GM18499 (cell line): ENCODE measurements around the gene ANK2.

Experiments
- ATAC-seq: cut with Tn5 transposase; IDR thresholded peaks from one replicate; pipeline ENCODE4 v1.9.1; 2021; ENCODE audit warnings: moderate number of reproducible peaks; ENCODE audit not compliant: insufficient read depth, unreplicated experiment

ANK2 gene

DNA sequence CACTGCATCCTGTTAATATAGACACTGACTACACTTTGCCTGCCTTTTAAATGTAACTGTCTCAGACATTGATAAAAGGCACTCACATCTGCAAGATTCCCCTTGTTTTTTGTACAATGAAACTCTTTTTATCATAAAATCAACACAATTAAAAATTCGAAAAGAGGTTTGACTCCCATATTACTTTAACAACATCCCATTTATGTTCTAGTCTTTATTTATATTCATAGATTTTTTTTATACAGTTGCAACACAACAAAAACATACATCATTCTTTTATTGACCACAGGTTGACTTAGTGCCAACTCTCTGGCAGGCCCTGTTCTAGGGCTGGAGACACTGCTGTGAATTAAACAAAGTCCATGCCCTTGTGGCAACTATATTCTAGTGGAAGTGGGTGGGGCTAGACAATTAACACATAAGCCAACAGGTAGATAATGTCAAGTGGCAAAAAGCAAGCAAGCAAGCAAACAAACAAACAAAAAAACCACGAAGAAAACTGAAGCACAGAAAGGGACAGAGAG lies 36.8 kb downstream of the ANK2 start:
- ATAC-seq = no peak

DNA sequence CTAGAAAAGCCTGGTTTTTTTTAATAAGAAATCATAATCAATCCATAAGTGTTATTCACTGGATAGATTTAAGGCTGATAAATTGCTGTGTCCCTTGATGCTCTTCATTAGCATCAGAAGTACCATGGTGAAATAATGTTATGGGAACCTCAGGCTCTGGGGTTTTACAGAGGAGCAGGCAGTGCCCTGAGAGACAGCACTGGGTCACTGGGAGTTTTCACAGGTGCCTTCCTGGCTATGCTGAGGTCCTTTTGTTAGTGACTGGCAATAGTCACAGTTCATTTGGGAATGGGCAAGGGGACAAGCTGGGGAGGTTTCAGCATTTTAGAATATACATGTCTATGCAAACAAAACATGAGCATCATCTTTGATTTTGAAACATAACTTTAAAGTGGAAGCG lies 38.6 kb downstream of the ANK2 start:
- no peak for ATAC-seq

DNA sequence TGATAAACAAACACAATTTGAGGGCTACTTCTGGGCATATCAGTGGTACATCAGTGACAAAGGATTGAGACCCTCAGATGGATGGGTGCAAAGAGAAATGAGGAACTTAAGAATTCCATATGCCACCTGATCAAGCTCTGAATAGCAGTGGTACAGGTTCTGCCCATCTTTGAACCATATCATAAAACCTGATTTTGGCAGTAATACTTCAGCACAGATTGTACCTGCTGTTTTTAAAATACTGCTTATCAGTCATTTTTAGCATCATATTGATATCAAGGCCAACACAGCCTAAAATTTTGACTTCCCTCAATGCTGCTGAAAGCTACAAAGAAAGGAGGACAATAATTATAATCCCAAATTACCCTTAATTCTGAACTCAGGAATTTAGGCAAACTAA lies 41.5 kb downstream of the ANK2 start:
- no peak for ATAC-seq

DNA sequence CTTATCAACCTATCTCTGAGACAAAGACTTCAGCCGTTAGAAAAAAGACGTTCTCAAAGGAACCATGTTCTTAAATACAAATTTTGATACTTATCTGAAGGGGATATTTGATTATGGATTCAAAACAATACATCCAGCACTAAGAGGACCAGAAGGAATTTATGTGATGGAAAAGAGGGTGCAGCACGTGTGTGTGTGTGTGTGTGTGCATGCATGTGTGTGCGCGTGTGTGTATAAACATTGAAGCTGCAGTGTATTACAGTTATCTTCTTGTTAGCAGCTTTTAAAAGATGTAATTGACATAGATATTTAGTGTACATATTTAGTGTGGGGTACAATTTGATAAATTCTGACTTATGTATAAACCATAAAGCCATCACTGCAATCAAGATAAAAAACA lies 44.9 kb downstream of the ANK2 start:
- no peak for ATAC-seq

DNA sequence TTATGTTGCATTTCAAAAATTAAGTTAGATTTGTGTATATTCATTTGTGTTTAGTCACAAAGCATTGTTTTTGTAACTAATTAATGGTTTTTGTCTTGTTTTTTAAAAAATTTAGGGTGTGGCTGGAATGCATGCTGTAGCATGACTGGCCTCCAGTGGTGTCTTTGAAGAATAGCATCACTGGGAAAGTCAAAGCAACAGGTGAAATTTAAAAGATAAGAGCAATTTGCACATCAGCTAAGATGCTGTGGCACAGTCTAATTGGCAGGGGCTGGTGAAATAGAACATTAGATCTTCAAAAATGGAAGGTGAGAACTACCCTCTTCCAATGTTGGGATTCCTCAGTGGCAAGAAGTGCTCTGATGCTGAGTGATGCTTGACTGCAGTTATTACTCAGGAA lies 45.3 kb downstream of the ANK2 start:
- ATAC-seq = no peak

DNA sequence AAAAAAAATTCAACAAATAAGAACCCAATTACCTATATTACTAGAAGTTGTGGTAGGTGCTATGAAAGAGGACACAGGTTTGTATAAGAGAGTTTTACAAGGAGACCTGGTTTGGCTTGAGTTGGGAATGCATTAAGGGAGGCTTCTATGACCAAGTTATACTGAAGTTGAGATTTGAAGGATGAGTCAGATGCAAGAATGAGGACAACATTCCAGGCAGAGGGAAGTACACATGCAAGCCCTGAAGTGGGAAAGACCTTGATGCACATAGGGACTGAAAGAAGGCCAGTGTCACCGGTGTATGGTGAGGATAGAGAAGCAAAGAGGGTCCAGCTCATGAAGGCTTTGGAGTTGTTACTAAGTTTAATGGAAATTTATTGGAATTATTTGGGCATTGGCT lies 52.2 kb downstream of the ANK2 start:
- no peak for ATAC-seq

DNA sequence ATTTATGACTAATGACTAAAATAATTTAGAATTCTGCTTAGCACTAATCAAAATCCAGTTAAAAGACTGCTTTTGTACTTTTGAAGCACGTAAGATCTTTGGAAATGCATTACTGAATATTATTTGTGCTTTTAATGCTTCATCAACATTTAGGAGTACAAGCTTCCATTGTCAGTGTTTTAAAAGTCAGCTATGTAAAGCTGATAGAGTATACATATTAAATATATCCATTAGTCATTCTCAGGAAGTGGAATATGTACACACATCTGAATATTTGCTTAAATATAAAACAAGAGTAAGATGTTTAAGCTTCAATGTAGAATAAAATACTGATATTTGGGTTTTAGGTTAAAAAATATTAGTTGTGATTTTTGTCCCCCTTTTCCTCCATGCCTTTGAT lies 54.1 kb downstream of the ANK2 start:
- no peak for ATAC-seq

DNA sequence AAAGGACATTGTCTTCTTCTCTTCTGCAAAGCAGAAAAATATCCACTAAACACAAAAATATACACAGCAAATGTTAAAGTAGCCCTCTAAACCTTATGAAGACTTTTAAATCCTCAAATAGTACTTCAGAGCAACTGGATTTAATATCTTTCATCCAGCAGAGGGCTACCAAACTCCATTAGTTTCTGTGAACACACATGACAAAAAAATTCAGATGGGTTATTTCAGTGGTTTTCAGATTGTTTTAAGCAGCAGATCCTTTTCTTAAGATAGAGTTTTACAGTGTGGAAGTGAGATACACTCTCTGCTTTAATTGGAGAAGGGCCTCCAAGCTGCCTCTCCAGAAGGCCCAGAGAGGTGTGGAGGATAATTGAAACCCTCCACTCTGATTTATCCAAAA lies 56.7 kb downstream of the ANK2 start:
- no peak for ATAC-seq

DNA sequence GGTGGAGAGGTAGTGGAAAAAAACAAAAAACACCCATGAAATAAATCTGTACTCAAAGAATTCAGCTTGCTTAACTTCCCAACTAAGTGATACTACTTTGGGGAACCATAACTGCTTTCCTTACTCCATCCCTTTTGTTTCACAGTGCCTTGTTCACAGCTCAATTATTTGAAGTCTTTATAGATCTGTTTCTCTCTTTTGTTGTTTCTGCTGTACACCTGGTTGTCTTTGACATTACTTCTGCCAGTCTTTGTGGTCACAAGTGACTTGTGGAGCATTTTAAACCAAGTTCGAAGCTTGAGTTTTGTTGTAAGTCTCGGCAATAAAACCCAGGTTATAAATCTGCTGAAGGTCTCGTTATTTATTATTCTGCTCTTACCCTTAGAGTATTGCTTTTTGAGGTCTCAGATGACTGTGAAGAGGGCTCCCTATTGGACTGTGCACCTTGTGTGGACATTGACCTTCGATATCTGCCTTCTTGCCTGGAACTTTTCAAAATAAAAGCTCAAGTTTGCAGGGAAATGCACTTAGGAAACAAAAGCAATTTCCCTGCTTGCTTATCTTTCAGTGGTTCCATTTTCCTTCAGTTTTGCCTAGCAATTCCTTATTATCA lies 59.8 kb downstream of the ANK2 start:
- ATAC-seq = no peak

DNA sequence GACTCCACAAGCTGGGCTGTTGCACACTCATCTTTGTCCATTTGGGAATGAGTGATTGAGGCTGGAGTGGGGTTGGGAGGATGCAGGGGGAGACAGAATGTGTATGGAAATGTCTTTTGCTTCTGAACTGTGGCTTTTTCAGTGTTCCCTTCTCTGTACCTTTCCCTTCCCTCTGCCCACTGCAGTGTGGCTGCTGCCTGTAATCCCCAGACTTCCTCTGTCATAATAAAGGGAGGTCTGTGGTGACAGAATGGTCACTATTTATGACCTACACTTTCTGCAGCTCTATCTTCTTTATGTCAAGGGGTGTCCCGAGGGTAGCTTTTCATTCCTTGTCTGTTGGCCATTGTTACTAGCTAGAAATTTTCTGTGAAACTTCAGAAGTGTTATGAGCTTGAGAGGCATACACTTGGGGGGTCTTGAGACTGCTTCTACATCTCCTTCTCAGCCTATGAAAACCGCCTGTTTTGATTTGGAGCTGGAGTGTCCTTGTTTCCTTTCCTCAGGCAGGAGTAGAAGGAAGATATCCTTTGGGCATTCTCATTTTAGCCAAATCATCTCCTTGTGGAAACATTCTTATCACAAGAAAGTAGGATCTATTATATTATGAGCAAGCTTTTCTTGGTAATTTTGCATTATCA lies 63.0 kb downstream of the ANK2 start:
- no peak for ATAC-seq

DNA sequence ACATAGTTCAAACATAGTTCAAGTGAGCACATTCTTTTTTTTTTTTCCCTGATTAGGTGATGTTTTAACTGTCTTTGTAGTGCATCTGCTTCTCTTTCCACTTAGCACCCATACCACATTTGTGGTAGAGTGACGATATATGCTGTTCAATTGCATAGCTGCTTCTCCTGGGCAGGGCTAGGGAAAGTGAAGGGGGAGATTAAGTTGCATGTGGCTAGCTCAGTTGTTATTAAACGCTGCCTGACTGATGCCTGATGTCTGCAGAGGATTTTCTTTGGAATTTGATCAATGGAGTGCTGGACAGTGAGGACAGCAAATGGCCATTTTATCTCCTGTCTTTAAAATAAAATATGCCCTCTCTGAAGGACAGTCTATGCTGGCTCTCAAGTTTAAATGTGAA lies 63.7 kb downstream of the ANK2 start:
- ATAC-seq = no peak

DNA sequence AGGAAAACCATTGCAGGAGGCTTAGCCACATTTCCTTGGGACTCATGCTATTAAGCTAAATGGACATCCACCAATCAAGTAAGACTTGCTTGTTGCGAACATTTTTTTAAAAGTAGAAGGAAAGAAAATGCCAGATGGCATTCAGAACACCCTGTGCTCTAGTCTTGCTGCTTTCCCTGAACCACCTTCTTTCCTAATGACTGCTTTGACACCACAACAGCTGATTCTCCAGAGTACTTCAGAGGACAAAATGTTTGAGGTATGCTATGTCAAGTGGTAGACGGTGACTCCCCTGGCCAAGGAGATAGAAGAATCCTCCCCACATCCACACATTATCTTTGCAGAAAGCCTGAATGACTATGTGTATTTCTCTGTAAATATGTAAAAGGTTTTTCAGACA lies 65.4 kb downstream of the ANK2 start:
- ATAC-seq = no peak

DNA sequence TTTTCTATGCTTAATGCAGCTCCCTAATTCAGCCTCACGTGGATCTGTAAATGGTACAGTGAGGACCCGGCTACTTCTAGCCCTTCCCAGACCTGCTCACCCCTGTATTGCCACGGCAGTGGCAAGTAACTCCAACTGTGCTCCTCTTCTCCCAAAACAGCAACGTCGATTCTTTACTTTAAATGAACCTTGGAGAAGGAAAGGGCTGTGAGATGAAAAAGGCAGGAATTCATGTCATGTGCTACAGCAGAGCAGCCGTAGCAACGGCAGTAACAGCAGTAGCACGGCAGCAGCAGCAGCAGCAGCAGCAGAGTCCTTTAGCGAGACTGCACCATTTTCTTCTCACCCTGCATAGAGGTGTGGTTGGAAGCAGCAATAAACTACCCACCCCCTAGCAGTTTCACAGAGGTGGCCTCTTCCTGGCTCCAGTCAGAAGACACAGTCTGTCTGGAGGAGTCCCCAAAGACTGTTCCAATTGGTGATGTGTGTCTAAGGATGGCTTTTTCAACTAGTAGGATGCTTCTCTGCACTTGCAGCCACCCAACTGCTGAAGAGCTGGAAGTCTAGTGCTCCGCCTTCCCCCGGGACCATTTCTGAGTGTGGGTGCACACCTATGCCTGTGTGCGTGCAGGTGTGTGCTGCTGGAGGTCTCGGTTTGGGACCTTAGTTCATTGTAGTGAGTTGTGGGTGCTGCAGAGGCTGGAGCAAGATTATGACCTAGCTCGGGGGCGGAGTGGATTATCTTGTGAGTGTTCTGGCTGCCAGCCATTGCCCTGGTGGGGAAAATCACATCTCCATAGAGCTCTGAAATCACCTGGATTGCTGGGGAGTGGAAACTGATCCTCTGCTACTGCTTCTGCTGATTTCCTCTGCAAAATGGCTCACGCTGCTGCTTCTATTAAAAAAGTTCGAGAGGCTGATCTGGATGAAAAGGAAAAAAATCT lies 67.2 kb downstream of the ANK2 start:
- ATAC-seq = no peak

DNA sequence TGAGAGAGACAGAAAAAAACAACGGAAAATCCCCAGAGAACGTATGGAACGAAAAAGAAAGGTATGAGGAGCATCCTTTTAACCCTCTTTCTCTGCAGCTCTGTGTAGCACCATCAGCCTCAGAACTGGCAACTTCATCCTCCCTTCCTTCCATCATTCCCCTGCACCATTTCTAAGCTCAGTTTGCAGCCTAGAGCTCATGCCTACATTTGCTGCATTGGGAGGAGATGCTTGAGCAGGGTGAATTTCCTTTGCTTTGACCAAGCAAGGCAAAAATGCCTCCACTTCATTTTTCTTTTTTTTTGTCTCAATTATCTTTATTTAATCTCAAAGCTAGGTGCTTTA lies 67.9 kb downstream of the ANK2 start:
- no peak for ATAC-seq

DNA sequence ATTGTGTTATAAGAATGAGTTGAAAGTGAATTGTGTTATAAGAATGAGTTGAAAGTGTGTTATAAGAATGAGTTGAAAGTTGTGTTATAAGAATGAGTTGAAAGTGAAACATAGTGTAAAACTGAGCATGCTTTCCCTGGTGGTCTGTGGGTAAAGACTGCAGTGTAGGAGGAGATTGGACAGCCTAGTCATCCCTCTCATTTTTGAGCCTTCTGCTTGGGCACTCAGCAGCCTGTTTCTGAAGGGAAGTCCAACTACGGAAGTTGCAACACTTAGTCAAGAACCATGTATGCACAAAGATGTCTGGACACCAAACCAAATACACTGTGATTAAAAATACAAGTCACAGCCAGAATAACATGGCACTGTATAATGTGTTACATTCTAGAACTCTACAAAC lies 72.6 kb downstream of the ANK2 start:
- no peak for ATAC-seq

DNA sequence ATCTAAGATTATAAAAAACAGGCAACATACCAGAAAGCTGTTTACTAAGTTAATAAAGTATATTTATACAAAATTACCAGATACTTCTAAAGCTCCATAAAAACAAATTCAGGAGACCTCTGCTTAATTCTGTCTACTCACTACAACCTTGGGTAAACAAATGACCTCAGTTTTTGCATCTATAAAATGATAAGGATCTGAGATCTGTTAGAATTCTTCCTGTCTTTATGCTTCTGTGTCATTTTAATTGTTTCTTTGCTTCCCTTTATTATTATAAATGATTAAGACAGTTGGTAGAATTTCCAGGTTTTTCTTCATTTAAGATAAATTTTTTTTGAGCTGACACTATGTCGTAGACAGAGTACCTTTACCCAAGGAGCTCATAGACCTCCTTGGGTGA lies 76.0 kb downstream of the ANK2 start:
- ATAC-seq = no peak

DNA sequence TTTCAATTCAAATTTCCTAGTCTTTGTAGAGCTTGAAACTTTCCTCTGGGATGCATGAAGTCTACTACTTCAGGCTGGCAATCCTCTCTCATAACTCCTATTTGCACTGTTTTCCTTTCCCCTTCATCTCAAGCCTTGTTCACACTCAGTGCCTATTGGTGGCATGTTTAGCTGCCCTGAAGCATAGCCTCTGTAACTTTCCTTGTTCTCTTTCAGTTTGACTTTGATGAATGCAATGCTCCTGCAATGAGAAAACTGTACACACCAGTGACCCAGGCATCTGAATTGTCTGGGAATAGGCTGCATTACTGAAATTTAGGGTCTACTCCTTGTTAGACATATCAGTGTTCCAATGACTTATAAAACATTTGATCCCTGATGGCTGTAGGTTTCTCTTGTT lies 81.7 kb downstream of the ANK2 start:
- ATAC-seq = no peak

DNA sequence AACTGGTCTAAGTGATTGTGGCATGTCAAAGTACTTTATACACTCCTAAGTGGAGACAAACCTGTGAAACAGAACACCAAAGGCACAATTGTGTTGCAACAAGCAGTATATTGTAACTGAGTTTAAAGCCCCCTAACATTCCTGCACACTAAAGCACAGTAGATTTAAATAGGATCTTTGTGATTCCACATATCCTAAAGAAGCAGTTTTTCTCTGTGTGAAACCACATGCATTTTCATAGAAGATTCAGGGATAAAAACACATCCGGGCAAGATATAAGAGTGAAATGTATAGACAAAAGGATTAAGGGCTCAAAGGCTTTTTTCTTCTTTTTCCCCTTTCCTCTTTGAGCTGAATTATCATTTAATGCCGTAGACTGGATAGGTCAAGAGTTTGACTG lies 82.2 kb downstream of the ANK2 start:
- no peak for ATAC-seq

DNA sequence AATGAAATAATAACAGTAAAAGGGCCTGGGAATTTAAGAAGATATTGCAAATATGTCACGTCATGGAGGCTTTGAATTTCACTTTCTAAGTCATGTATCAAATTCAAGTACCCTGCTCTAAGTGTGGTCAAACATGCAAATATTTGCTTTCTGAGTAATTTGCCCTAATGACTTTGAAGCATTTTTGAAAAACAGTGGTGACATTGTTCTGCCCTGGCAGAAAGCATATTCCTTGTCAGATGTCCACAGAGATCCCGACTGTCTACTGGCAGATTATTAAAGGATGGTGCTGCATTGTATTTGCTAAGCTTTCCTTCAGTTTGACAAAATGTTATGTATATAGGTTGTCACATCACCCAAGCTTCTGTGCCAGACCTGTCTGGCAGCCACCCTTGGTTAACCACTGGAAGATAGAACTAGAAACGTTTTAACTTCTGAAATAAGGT lies 92.5 kb downstream of the ANK2 start:
- ATAC-seq = peak; percentile 43

DNA sequence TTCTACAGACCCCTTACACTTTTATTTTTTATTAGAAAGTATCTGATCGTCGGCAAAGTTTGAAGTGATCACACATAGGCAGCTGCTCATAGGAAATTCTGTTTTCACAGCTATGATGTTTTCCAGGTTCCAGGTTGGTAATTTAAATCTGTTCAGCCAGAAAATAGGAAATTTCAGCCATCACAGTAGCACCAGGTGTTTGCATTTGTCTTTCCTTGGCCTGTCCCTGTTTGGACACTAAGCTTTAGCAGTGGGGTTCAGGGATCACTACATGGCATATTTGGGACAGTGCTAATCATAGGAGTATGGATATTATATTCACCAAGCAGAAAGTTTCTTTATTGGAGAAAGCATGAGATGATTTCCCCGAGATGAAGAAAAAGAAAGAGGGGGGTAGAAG lies 92.9 kb downstream of the ANK2 start:
- no peak for ATAC-seq

DNA sequence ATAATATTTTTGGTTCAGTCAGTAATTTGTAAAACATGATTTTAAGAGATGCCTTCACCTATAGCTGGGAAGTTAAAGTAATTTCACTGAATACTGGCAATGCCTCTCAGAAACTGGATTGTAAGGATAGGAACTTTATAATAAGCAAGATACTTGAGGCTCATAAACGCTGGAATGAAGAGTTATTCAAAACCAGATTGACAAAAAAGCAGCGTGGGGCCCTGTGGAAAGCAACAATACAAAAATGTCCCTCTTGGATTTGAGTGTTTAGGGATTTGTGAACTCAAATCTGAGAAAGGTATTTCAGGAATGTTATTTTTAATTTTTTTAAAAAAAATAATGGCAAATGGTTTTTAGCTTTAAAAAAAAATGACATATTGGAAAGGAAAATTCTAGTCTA lies 94.6 kb downstream of the ANK2 start:
- no peak for ATAC-seq
